Hematopoietic multipotent progenitor cell treated with erythropoietin and hydrocortisone succinate and interleukin-3 and kit ligand, for 17 days (in vitro differentiated cells): Measurements from ENCODE around the gene MTERF4.
"Not testable (repeated sequence)": the region's sequence is repeated elsewhere in the genome, so short reads cannot be mapped to it uniquely, and the experiment has no call there.

Source experiments
- DNase-seq: peaks from one replicate; pipeline ENCODE4 v3.0.0-alpha.2; 2015; ENCODE audit warnings: low spot score

MTERF4 gene

DNA sequence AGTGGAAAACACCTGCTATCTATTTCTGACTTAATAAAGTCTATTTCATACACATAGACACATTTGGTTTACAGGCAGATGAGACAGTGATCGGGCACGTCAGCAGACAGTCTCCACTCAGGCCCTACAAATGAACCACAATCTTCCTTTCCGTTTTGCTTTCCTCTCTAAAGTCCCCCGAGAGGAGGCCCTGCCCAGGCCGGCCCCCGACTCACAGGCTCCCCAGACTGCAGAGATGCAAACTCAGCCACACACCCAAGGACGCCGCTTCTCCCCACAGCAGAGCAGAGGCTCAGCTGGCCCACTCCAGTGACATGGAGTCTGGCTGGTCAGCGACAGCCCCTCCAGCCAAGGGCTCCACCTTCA is 9.3 kb upstream of the MTERF4 start:
- no peak for DNase-seq

- DNase-seq = no peak
Measured at GRCh38 chr2:241110607-241111439, 8.7 kb upstream of the MTERF4 start.

DNA sequence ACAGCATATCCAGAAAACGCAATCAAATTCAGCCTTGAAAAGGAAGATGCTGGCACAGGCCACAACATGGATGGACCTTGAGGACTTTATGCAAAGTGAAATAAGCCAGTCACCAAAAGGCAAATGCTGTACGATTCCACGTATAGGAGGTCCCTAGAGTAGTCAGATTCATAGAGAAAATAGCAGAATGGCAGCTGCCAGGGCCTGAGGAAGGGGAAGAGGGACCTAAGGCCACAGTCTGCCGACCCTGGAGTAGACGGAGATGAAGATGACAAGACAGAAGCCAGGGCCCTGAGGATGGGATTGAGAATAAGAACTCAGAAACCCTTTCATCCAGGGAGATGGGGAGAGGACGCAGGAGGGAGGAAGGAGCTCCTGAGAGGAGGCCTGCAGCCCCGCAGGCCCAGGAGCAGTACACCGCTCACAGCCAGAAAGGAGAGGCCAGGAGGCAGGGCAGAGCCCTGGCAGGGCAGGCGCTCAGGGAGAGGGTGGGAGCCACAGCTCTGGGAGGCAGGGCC is 8.1 kb upstream of the MTERF4 start:
- DNase-seq = no peak

- DNase-seq = no peak
Measured at GRCh38 chr2:241109210-241110088, 7.4 kb upstream of the MTERF4 start.

GRCh38 chr2:241108271-241109209 is 6.5 kb upstream of the MTERF4 start:
- no peak for DNase-seq

- no peak for DNase-seq
Measured at GRCh38 chr2:241107031-241107783, 5.1 kb upstream of the MTERF4 start.

DNA sequence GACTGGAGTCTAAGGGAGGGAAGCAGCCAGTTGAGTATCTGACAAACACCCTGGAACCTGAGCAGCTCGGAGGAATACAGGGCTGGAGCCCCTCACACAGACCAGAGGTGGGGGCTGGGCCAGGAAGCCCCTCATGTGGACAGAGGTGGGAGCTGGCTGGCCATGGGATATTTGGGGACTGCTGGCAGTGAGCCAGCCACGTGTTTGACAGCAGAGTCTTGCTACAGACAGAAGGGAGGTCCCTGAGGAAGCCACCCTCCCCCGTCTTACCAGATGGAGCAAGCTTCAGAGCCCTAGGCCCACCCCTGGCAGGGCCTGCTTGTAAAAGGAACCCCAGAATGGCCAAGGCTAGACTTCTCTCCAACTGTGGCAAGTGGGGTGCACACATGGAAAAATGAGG is 3.6 kb upstream of the MTERF4 start:
- DNase-seq = no peak

- DNase-seq = not testable (repeated sequence)
Measured at GRCh38 chr2:241104611-241105010, 2.5 kb upstream of the MTERF4 start.

GRCh38 chr2:241103176-241103595 is 1.1 kb upstream of the MTERF4 start:
- DNase-seq = no peak

- no peak for DNase-seq
Measured at GRCh38 chr2:241099246-241099645, 2.8 kb downstream of the MTERF4 start.

- DNase-seq = no peak
Measured at GRCh38 chr2:241096979-241097378, 5.1 kb downstream of the MTERF4 start.

- DNase-seq = no peak
Measured at GRCh38 chr2:241095594-241096290, 6.3 kb downstream of the MTERF4 start.

DNA sequence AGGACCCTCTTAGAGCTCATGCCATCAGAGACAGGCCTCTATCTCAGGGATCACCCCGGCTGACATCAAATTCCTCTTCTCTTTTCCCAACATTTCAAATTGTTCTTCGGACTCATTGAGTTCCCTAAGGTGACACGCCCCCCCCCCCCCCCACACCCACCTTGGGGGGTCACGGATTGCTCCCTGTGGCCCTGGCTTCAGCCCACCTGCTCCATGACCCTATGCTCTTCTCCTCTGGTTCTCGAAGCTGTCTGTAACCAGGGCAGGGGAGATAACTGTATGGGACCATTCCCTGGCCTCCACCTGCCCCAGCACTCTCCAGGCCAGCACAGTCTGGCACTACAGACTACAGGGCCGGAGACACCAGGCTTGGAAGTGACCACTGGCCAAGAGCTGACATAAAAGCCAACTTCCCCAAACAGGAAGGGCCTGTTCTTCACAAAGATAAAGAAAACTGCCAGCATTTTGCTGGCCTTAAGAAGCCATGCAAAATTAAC is 7.1 kb downstream of the MTERF4 start:
- DNase-seq = no peak

DNA sequence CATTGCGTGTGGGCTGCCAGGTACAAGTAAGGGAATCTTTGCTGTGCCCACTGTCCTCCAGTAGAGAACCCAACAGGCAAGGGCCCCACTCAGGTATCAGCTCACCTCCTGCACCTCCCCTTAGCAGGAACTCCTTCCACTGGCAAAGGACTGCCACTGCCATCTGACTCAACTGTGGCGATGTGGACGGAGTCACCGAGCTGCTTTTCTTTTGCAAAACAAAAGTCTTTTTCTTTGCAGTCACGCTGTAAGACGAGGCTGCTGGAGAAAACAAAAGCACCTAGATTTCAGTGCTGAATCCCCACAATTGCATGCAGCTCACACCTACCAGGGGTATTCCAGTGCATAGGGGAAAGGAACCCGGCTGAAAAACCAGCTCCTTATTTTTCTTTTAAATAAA is 7.9 kb downstream of the MTERF4 start:
- no peak for DNase-seq

DNA sequence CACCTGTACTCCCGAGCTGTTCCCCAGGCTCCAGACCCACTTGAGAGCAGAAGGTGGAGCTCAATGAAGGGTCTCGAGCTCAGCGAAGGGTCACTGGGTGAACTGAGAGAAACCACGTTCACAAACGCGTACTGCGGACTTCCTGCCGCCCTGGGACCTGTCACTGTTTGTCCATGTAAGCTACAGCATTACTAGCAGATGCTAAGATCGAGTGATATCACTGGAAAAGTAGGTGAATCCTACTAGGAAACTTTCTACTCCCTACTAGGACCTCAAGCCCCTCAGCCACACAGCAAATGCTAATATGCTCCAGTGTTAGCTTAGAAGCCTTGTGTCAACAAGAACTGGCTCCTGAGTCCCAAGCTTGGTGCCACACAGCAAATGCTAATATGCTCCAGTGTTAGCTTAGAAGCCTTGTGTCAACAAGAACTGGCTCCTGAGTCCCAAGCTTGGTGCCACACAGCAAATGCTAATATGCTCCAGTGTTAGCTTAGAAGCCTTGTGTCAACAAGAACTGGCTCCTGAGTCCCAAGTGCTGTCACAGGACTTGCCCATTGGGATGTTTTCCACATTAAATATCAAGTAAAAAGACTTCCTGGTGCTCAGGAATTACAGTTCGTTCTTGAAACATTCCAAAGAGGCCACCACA is 8.8 kb downstream of the MTERF4 start:
- DNase-seq = not testable (repeated sequence)

DNA sequence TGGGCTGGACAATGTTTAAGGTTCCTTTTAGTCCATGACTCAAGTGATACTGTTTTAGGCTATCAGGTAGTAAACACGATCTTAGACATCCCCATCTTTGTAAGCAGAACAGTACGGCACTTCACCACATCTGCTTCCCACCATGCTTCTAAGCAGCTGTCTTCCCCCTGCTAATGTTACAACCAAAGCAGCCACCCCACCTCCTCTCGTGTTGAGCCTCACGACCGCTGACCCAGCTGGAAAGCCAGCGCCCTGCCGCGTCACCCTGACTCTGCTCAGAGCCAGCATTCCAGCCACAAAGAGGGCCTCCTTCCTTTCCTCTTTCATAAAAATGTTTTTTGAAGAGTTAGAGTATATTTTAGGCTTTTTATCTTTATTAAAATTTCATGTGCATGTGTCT is 9.4 kb downstream of the MTERF4 start:
- no peak for DNase-seq

GRCh38 chr2:241091734-241092445 is 10.2 kb downstream of the MTERF4 start:
- DNase-seq = no peak

DNA sequence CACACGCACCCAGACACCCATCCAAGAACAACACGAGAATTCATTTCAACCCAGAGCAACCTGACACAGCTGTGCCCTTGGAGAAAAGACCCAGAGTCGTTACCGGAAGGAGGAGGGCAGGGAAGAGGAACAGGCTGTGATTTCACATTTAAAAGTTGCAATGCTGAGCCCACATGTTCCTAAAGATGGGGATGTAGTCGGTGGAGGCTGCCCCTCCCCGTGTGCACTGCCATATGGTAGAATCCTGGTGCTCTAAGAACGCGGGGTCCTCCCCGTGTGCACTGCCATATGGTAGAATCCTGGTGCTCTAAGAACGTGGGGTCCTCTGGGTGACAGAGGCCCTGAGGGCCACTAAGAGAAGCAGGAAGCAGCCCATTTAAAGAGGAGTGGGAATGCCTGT is 10.9 kb downstream of the MTERF4 start:
- DNase-seq = no peak
